Nephron (organoid): ENCODE data around the gene JPH2.

ENCODE experiments used
- H3K27ac Mint-ChIP-seq, 3 experiments: 2 replicates each; pipeline ENCODE4 v1.8.0; 2020; ENCODE audit warnings: mixed read lengths in 3 of 3, mild to moderate bottlenecking in 2 of 3, moderate library complexity in 1 of 3
- H3K27me3 Mint-ChIP-seq: 2 replicates; pipeline ENCODE4 v1.8.0; 2021; ENCODE audit warnings: low read depth, mild to moderate bottlenecking, moderate library complexity, mixed read lengths
- H3K36me3 Mint-ChIP-seq: 2 replicates; pipeline ENCODE4 v1.8.0; 2020; ENCODE audit warnings: low read depth, mixed read lengths
- H3K4me1 Mint-ChIP-seq: 2 replicates; pipeline ENCODE4 v1.8.0; 2020; ENCODE audit warnings: mixed read lengths
- H3K4me3 Mint-ChIP-seq, 3 experiments: 2 replicates each; pipeline ENCODE4 v1.8.0; 2020; ENCODE audit warnings: mild to moderate bottlenecking in 3 of 3, mixed read lengths in 3 of 3, moderate library complexity in 2 of 3
- H3K9me3 Mint-ChIP-seq: 2 replicates; pipeline ENCODE4 v1.8.0; 2020; ENCODE audit warnings: mixed read lengths
- TF ChIP-seq, protein P1 (sequence below), 3 experiments: fragments of 200-600 bp; sonication (generic); IDR thresholded peaks; one replicate each; pipeline ENCODE4 v1.5.0; 2021; ENCODE audit warnings: antibody characterized with exemption in 3 of 3; ENCODE audit not compliant: unreplicated experiment in 3 of 3

The JPH2 gene

GRCh38 chr20:44073675-44074071 lies 113.3 kb downstream of the JPH2 start:
- no peak overlapping the region for H3K27ac Mint-ChIP-seq
- no peaks in the 10 kb centered on the region for H3K9me3 Mint-ChIP-seq
- H3K4me3 Mint-ChIP-seq, result no peak overlapping the region
- H3K4me1 Mint-ChIP-seq, result no peaks in the 10 kb centered on the region
- no peaks in the 10 kb centered on the region for H3K36me3 Mint-ChIP-seq
- TF ChIP-seq, protein P1, sequence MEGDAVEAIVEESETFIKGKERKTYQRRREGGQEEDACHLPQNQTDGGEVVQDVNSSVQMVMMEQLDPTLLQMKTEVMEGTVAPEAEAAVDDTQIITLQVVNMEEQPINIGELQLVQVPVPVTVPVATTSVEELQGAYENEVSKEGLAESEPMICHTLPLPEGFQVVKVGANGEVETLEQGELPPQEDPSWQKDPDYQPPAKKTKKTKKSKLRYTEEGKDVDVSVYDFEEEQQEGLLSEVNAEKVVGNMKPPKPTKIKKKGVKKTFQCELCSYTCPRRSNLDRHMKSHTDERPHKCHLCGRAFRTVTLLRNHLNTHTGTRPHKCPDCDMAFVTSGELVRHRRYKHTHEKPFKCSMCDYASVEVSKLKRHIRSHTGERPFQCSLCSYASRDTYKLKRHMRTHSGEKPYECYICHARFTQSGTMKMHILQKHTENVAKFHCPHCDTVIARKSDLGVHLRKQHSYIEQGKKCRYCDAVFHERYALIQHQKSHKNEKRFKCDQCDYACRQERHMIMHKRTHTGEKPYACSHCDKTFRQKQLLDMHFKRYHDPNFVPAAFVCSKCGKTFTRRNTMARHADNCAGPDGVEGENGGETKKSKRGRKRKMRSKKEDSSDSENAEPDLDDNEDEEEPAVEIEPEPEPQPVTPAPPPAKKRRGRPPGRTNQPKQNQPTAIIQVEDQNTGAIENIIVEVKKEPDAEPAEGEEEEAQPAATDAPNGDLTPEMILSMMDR (IDR thresholded peaks at IDR 0.05; ENCODE audit: unreplicated experiment in 3 of 3), result no peak
- H3K27me3 Mint-ChIP-seq, result peaks cover 19% of the 10 kb centered on the region

DNA sequence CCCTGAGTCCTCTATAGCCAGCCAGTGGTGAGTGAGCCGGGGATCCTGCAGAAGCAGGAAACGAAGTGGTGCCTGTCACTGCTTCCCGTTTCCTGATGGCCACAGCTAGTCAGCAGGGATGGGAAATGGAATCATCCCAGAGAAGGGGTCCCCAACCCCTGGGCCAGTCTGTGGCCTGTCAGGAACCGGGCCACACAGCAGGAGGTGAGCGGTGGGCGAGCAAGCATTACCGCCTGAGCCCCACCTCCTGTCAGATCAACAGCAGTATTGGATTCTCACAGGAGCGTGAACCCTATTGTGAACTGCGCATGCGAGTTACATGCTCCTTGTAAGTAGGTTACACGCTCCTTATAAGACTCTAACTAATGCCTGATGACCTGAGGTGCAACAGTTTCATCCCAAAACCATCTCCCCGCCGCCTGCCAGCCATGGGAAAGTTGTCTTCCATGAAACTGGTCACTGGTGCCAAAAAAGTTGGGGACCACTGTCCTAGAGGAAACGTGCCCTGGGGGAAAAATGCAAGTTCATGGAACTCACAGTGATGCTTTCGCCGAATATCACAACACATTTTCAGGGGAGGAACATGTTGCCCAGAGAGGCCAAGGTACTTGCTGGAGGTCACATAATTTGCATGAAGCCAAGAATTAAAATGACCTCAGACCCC lies 113.8 kb downstream of the JPH2 start:
- Mint-ChIP-seq H3K27ac (no peak overlapping the region), H3K4me1 (no peaks in the 10 kb centered on the region), H3K36me3 (no peaks in the 10 kb centered on the region), H3K27me3 (peaks cover 17% of the 10 kb centered on the region), H3K9me3 (no peaks in the 10 kb centered on the region), H3K4me3 (no peak overlapping the region)
- TF ChIP-seq, protein P1 (IDR thresholded peaks at IDR 0.05; ENCODE audit: unreplicated experiment in 3 of 3), result no peak

GRCh38 chr20:44072384-44072783 lies 114.6 kb downstream of the JPH2 start:
- no peaks in the 10 kb centered on the region for H3K4me1 Mint-ChIP-seq
- peaks cover 23% of the 10 kb centered on the region for H3K27me3 Mint-ChIP-seq
- TF ChIP-seq, protein P1 (IDR thresholded peaks at IDR 0.05; ENCODE audit: unreplicated experiment in 3 of 3), result no peak
- no peaks in the 10 kb centered on the region for H3K9me3 Mint-ChIP-seq
- no peaks in the 10 kb centered on the region for H3K36me3 Mint-ChIP-seq
- H3K4me3 Mint-ChIP-seq, result no peak overlapping the region
- H3K27ac Mint-ChIP-seq, result no peak overlapping the region

- Mint-ChIP-seq H3K4me3 (no peak overlapping the region), H3K4me1 (no peaks in the 10 kb centered on the region), H3K9me3 (no peaks in the 10 kb centered on the region), H3K27ac (no peak overlapping the region), H3K27me3 (peaks cover 29% of the 10 kb centered on the region), H3K36me3 (no peaks in the 10 kb centered on the region)
- TF ChIP-seq, protein P1 (IDR thresholded peaks at IDR 0.05; ENCODE audit: unreplicated experiment in 3 of 3), result no peak
Measured at GRCh38 chr20:44071526-44072111, 115.4 kb downstream of the JPH2 start.

DNA sequence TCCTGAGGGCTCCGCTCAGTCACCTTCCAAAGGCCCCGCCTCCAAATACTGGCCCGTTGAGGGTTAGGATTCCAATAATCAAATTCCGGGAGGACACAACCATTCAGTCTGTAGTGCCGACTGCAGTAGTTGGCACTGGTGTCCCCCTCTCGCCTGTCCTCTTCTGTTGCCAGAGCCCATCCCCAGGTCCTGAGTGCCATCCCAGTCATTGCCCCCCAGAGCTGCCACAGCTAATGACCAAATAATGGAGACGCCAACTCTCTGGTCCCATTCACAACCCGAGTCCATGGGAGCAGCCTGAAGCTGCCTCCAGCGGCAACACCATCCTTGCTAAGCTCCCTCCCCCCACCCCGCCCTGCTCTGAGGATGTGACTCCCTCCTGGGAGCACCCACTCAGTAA lies 115.9 kb downstream of the JPH2 start:
- TF ChIP-seq, protein P1 (IDR thresholded peaks at IDR 0.05; ENCODE audit: unreplicated experiment in 3 of 3), result no peak
- Mint-ChIP-seq H3K27me3 (peaks cover 29% of the 10 kb centered on the region), H3K9me3 (no peaks in the 10 kb centered on the region), H3K4me1 (no peaks in the 10 kb centered on the region), H3K4me3 (no peak overlapping the region), H3K27ac (no peak overlapping the region), H3K36me3 (no peaks in the 10 kb centered on the region)
